VCaP (cell line): ENCODE results near the gene SERTAD4.

ENCODE experiments used
- H3K27ac ChIP-seq: fragments of 450-650 bp; 2 replicates; pipeline ENCODE4 v1.5.1; 2017
- CTCF ChIP-seq: fragments of 450-650 bp; conservative IDR thresholded peaks from 2 replicates; pipeline ENCODE4 v1.5.1; 2017; ENCODE audit warnings: mild to moderate bottlenecking, moderate library complexity

SERTAD4 gene

DNA sequence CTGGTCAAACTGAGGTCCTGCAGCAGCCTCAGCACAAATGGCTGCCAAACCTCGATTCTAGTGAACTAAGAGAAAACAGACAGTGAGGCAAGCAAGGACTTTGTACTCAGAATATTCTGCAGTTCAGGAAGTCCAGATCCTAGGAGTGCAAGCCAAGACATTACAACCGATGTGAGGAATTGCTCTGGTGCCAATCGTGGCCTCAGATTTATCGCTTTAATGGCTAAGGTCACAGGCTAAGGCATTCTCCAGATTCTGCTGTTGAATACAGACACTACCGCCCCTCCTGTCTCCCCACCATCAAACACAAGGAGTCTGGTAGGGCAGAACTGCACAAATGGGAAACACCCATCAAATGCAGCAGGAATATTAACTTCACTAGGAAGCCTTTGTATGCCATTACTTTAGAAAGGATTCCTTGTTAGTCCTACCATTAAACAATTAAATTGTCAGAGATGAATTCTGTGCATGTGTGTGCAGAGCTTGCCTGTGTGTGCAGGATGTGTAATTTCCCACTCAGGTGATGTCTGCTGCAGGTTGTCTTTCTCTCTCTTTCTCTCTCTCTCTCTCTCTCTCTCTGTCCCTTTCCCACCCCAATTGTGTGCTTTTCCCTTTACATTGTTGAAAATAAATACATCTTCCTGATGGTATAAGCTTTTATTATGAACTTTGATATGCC, 9.2 kb upstream of the SERTAD4 start:
- TF ChIP-seq CTCF: no peak
- peak overlapping the region; percentile 9; the same call in 1 of the 2 replicates for H3K27ac ChIP-seq

GRCh38 chr1:210228158-210228557, 4.4 kb upstream of the SERTAD4 start:
- no peak for TF ChIP-seq CTCF

DNA sequence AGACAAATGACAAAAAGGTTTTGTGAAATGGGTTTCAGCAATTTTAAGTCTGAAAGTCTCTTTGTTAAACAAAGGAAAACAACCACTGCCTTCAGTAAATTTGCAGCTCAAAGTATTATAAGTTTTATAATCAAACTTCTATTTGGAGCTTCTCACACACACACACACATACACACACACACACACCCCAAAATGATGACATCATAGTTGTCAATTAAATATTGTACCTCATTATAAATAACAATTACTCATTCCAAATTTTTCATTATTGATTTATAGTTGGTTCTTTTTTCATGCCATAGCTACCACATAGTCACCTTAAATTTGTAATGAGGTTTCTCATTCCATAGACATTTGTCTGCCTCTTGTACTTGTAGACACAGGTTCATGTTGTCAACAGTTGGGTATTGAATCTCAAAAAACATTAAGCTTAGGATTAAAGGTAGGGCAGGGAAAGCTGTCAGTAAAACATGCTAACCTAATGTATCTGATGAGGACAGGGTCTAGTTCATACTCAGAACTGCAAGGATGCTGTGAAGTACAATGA, 2.4 kb upstream of the SERTAD4 start:
- no peak for TF ChIP-seq CTCF
- H3K27ac ChIP-seq: no peak overlapping the region

More at GRCh38 chr1:210228158-210228557, 4.4 kb upstream of the SERTAD4 start:
- H3K27ac ChIP-seq: no peak overlapping the region

DNA sequence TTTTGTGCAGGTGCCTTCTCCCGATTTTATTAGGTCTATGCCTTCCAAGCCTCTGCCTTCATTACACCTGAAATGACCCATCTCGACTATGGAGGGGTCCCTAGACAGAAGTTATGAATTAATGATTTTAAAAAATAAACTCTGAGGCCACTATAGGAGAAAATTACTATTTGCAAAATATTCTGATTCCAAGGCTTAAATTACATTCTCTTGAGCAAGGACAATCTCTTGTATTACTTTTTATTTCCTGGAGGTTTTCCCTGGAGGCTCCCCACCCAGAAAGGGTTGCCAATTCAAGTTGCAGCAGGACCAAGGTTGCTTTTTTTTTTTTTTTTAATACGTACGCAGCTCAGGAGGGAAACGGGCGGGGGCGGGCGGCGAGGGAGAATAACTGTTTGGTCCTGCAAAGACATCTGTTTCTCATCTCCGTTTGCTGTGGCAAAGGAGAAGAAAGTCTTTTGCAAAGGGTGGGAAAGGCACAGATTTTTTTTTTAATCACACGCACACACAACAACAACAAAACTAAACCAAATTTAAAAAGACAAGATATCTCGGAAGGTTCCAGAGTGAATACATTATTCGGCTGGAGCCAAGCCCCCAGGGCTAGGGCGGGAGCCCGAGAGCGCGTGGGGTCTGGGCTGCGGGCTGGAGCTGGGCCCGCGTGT, 618 bp upstream of the SERTAD4 start:
- peak overlapping the region; percentile 77 for H3K27ac ChIP-seq
- no peak for TF ChIP-seq CTCF

DNA sequence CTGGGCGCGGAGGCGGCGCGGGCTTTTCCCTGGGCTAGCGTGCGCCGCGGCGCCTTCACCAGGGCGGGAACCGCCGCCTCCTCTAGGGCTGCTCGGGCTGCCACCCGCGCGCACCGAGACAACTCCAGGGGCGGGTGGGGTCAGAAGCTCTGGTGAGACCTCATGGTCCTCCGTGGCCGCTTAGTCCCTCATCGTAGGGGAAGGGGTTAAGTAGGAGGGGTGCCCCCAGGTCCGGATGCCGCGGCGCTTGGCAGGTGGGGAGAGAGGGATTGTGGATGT, 559 bp downstream of the SERTAD4 start:
- no peak for TF ChIP-seq CTCF
- H3K27ac ChIP-seq: peak overlapping the region; percentile 77

DNA sequence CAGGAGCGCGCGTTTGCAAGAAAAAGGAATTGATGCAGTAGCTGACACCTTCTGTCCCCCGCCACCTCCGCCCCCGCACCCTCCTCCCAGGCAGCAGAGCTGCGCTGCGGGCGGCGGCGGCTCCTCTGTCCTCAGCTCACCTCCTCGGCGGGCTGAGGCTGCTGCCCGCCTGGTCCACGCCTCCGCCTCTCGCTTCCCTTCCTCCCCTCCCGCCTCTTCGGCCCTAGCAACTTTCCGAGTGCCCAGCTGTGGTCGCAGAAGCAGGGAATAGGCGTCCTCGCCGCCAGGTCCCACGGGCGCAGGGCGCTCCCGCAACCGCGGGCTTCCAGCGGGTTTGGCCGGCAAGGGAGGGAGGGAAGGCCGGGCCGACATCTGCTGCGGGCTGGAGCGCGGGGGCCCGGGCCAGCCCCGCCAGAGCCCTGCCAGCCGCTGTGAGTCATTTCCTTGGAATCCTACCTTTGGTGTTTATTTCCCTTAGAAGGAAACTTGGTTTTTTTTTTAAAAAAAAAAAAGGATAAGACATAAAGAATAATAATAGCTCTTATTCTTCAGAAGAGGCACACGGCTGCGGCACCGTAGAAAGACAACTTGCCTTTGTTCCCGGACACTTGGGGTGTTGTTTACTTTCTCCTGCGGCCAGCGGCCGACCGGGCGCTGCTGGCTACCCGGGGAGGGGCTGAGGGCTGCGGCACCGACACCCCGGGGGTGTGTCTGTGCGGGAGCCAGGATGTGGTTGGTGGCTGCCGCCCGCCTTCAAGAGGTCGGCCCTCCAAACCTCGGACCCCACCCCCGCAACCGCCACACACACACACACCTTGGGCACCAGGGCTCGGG, 1.1 kb downstream of the SERTAD4 start:
- peak overlapping the region; percentile 77 for H3K27ac ChIP-seq
- TF ChIP-seq CTCF: no peak

GRCh38 chr1:210234329-210234757, 1.7 kb downstream of the SERTAD4 start:
- H3K27ac ChIP-seq: peak overlapping the region; percentile 77

More at GRCh38 chr1:210234329-210234757, 1.7 kb downstream of the SERTAD4 start:
- TF ChIP-seq CTCF: no peak; the same call in 1 of the 2 replicates
